Effector memory CD4-positive, alpha-beta T cell (primary cell): ENCODE measurements around the gene ST8SIA1.

ENCODE experiments used
- DNase-seq, 3 donors: peaks; one replicate each; pipeline ENCODE4 v3.0.0-alpha.2; 2020
- H3K27ac ChIP-seq: 2 replicates; pipeline ENCODE4 v1.7.0; 2013; ENCODE audit warnings: mild to moderate bottlenecking, low read length, moderate library complexity; ENCODE audit not compliant: insufficient read depth, poor library complexity, severe bottlenecking
- H3K27me3 ChIP-seq: replicated peaks from 2 replicates; pipeline ENCODE4 v1.7.0; 2013; ENCODE audit warnings: mild to moderate bottlenecking, low read length; ENCODE audit not compliant: insufficient read depth, control insufficient read depth, poor library complexity, severe bottlenecking
- H3K36me3 ChIP-seq: 2 replicates; pipeline ENCODE4 v1.7.0; 2013; ENCODE audit warnings: mild to moderate bottlenecking, low read length, moderate library complexity; ENCODE audit not compliant: control insufficient read depth, insufficient read depth
- H3K4me1 ChIP-seq: 2 replicates; pipeline ENCODE4 v1.7.0; 2013; ENCODE audit warnings: low read length, mild to moderate bottlenecking; ENCODE audit not compliant: control insufficient read depth, insufficient read depth, poor library complexity, severe bottlenecking
- H3K4me3 ChIP-seq: 2 replicates; pipeline ENCODE4 v1.7.0; 2013; ENCODE audit warnings: low read length, low read depth, mild to moderate bottlenecking; ENCODE audit not compliant: insufficient read depth, poor library complexity, severe bottlenecking
- H3K9me3 ChIP-seq: 2 replicates; pipeline ENCODE4 v1.7.0; 2013; ENCODE audit warnings: mild to moderate bottlenecking, low read length, moderate library complexity; ENCODE audit not compliant: control insufficient read depth

The ST8SIA1 gene

DNA sequence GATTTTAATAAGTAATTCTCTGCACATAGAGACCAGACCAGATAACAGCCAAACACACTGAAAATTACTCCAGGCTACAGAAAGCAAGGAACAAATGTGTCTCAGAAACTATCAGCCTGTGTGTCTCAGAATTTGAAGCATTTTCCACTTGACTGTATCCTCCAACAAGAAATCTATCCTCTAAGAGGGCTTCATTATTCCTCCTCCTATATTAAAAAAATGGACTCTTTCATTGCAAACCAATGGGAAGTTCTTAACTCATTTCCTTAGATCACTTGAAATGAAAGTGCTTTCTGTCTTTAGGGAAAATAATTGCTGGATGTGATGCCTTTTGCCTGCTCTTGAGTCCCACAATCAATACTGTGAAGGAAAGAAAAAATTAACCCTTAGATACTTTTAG, 2.3 kb downstream of the ST8SIA1 start:
- peaks cover 26% of the 10 kb centered on the region for H3K4me1 ChIP-seq

GRCh38 chr12:22329621-22330020, 4.9 kb downstream of the ST8SIA1 start:
- Histone ChIP-seq H3K4me1 (peaks cover 25% of the 10 kb centered on the region), H3K27me3 (no peaks in the 10 kb centered on the region), H3K9me3 (no peaks in the 10 kb centered on the region), H3K4me3 (no peak overlapping the region), H3K36me3 (no peaks in the 10 kb centered on the region), H3K27ac (no peak overlapping the region)
- DNase-seq: no peak

More for the DNA sequence above, 2.3 kb downstream of the ST8SIA1 start:
- Histone ChIP-seq H3K27ac (no peak overlapping the region), H3K4me3 (peak overlapping the region; percentile 83), H3K36me3 (no peaks in the 10 kb centered on the region), H3K9me3 (no peaks in the 10 kb centered on the region), H3K27me3 (no peaks in the 10 kb centered on the region)
- no peak for DNase-seq

- Histone ChIP-seq H3K4me3 (no peak overlapping the region), H3K27ac (no peak overlapping the region), H3K9me3 (no peaks in the 10 kb centered on the region), H3K36me3 (no peaks in the 10 kb centered on the region), H3K27me3 (no peaks in the 10 kb centered on the region), H3K4me1 (peaks cover 6% of the 10 kb centered on the region)
- no peak for DNase-seq
These were observed 9.3 kb downstream of the ST8SIA1 start for GRCh38 chr12:22325218-22325617.

DNA sequence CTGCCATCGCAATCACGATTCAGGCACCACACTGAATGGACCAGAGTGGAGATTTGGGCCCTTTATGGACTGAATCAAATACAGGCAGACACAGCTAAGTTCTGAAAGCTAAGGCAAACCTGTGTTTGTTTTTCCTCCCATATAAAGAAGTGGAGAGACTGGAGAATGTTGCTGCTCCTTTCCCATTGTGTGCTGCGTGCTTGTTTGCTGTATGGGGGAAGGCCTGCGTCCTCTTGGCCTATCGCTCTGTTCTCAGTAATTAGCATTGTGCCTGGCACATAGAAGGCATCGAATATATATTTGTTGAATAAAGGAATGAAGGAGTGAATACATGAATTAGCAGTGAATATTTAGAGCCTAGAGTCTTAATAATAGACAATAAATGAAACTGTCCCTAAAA, 12.4 kb downstream of the ST8SIA1 start:
- no peak overlapping the region for H3K27ac ChIP-seq
- no peak overlapping the region for H3K4me3 ChIP-seq
- H3K4me1 ChIP-seq: peaks cover 6% of the 10 kb centered on the region
- no peak for DNase-seq
- no peaks in the 10 kb centered on the region for H3K27me3 ChIP-seq
- H3K9me3 ChIP-seq: no peaks in the 10 kb centered on the region
- H3K36me3 ChIP-seq: no peaks in the 10 kb centered on the region

DNA sequence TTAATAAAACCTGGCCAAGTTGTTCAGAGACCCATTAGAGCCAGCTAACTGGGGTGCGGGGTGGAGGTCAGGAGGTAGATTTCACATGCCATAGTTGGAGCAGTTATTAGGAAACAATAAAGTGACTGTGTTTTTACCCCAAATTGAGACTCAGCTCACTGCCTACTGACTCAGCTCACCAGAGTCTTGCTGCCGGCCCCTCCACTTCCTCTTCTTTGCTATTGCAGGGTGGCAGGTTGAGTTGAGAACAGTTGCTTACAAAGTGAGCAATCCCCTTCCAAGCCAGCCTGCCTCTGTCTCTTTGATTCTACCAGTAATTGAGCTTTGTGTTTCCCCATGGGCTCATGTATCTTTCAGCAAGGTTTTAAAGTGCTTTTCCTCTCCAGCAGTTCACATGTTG, 12.9 kb downstream of the ST8SIA1 start:
- H3K4me3 ChIP-seq: no peak overlapping the region
- H3K4me1 ChIP-seq: peaks cover 6% of the 10 kb centered on the region
- no peaks in the 10 kb centered on the region for H3K27me3 ChIP-seq
- no peaks in the 10 kb centered on the region for H3K9me3 ChIP-seq
- H3K36me3 ChIP-seq: no peaks in the 10 kb centered on the region
- DNase-seq: no peak
- no peak overlapping the region for H3K27ac ChIP-seq

GRCh38 chr12:22321018-22321605, 13.4 kb downstream of the ST8SIA1 start:
- Histone ChIP-seq H3K4me1 (peaks cover 4% of the 10 kb centered on the region), H3K36me3 (no peaks in the 10 kb centered on the region), H3K27ac (no peak overlapping the region), H3K4me3 (no peak overlapping the region), H3K27me3 (no peaks in the 10 kb centered on the region), H3K9me3 (no peaks in the 10 kb centered on the region)
- DNase-seq: no peak

DNA sequence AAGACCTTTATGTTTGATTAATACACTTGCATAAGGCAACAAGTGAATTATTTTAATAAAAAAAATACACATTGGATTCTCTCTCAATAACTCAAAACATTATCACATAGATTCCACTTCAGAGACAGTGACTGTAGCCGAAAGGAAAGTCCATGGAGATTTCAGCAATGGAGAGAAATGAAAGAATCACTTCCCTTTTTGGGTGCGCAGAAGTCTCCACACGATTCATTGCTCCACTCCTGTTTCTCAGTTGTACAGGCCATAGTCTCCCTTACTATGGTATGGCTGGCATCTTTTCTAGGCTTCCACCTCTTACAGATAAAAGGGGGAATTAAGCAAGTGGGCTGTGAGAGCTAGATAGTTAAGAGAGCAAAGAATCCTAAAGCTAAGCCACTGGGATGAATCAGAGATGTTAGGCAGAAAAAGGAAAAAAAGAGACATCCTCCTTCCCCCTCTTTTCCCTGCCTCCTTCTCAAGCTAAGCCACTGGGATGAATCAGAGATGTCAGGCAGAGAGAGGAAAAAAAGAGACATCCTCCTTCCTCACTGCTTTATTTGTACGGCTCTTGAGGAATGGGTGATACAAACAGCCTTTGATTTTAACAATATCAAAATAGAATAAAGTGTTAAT, 16.3 kb downstream of the ST8SIA1 start:
- Histone ChIP-seq H3K9me3 (no peaks in the 10 kb centered on the region), H3K36me3 (no peaks in the 10 kb centered on the region), H3K27ac (no peak overlapping the region), H3K27me3 (no peaks in the 10 kb centered on the region), H3K4me1 (peaks cover 3% of the 10 kb centered on the region), H3K4me3 (no peak overlapping the region)
- no peak for DNase-seq

- Histone ChIP-seq H3K27me3 (no peaks in the 10 kb centered on the region), H3K27ac (no peak overlapping the region), H3K36me3 (no peaks in the 10 kb centered on the region), H3K4me1 (no peaks in the 10 kb centered on the region), H3K9me3 (no peaks in the 10 kb centered on the region), H3K4me3 (no peak overlapping the region)
- no peak for DNase-seq
These were observed 20.6 kb downstream of the ST8SIA1 start for GRCh38 chr12:22313963-22314330.

DNA sequence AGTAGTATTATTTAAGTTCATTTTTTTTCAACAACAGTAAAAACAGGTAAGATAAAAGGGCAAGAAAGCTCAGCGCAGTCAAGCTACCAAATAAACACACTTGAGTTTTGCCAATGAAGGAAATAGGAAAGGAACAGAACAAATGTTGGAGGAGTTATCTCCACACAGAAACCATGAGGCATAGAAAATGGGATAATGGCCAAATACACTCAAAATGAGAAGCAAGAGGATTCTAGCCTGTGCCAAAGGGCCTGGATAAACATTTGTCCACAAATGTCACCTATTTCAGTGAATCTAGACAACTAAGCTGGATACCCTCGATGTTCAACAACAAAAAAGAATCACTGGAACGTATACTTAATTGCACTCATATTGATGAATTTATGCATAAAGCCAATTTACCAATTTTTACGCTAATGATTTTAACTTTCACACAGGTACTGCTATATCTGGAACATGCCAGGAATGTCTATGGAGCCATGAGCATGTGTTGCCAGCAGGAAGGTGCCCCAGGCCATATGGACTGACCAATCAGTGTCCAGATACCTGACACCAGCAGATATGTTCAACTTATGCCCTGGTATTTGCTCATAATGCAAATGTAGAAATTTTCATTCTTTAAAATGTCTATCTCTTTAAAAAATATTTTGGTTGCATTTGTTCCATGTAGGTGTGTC, 21.1 kb downstream of the ST8SIA1 start:
- no peaks in the 10 kb centered on the region for H3K36me3 ChIP-seq
- H3K9me3 ChIP-seq: no peaks in the 10 kb centered on the region
- H3K27me3 ChIP-seq: no peaks in the 10 kb centered on the region
- no peak overlapping the region for H3K4me3 ChIP-seq
- no peaks in the 10 kb centered on the region for H3K4me1 ChIP-seq
- no peak for DNase-seq
- H3K27ac ChIP-seq: no peak overlapping the region

- H3K27me3 ChIP-seq: no peaks in the 10 kb centered on the region
- DNase-seq: no peak
- no peak overlapping the region for H3K27ac ChIP-seq
- H3K4me3 ChIP-seq: no peak overlapping the region
- peaks cover 1% of the 10 kb centered on the region for H3K36me3 ChIP-seq
- H3K9me3 ChIP-seq: no peaks in the 10 kb centered on the region
- no peaks in the 10 kb centered on the region for H3K4me1 ChIP-seq
These were observed 22.2 kb downstream of the ST8SIA1 start for GRCh38 chr12:22312336-22312735.
